Amniotic epithelial cell (primary cell): ENCODE results near the gene NPL.

Source experiments
- DNase-seq: peaks from one replicate; pipeline ENCODE4 v3.0.0-alpha.2; 2010; ENCODE audit warnings: low read depth

Gene NPL

GRCh38 chr1:182816863-182817262 is 27.3 kb downstream of the NPL start:
- DNase-seq: no peak

GRCh38 chr1:182817802-182818201 is 28.2 kb downstream of the NPL start:
- DNase-seq: no peak

- no peak for DNase-seq
Observed at GRCh38 chr1:182823220-182823619, 33.6 kb downstream of the NPL start.

GRCh38 chr1:182826892-182827291 is 37.3 kb downstream of the NPL start:
- no peak for DNase-seq

- no peak for DNase-seq
Observed at GRCh38 chr1:182829285-182829932, 39.8 kb downstream of the NPL start.

GRCh38 chr1:182833271-182833670 is 43.7 kb downstream of the NPL start:
- DNase-seq: peak; percentile 27

- no peak for DNase-seq
Observed at GRCh38 chr1:182834326-182834725, 44.8 kb downstream of the NPL start.

- DNase-seq: no peak
Observed at GRCh38 chr1:182835806-182836205, 46.2 kb downstream of the NPL start.

- DNase-seq: peak; percentile 81
Observed at GRCh38 chr1:182839209-182840066, 49.9 kb downstream of the NPL start, which contains the start of gene DHX9. Gene DHX9, plus strand, starts transcription at chr1:182839347. Its CDS starts 3,220 bp downstream, at chr1:182842567.

- peak; percentile 54 for DNase-seq
Observed at GRCh38 chr1:182841368-182841988, 51.9 kb downstream of the NPL start.

GRCh38 chr1:182842265-182842664 is 52.7 kb downstream of the NPL start:
- DNase-seq: no peak

- no peak for DNase-seq
Observed at GRCh38 chr1:182845379-182845778, 55.8 kb downstream of the NPL start.

- DNase-seq: no peak
Observed at GRCh38 chr1:182845894-182846293, 56.3 kb downstream of the NPL start.

- DNase-seq: no peak
Observed at GRCh38 chr1:182847105-182847504, 57.5 kb downstream of the NPL start.

GRCh38 chr1:182848736-182849135 is 59.2 kb downstream of the NPL start:
- DNase-seq: no peak

- no peak for DNase-seq
Observed at GRCh38 chr1:182850319-182850718, 60.7 kb downstream of the NPL start.

- no peak for DNase-seq
Observed at GRCh38 chr1:182851825-182852224, 62.3 kb downstream of the NPL start.

GRCh38 chr1:182855911-182856310 is 66.3 kb downstream of the NPL start:
- DNase-seq: no peak

GRCh38 chr1:182857212-182857611 is 67.6 kb downstream of the NPL start:
- no peak for DNase-seq

GRCh38 chr1:182860658-182861057 is 71.1 kb downstream of the NPL start:
- no peak for DNase-seq

- DNase-seq: peak; percentile 75
Observed at GRCh38 chr1:182861994-182862393, 72.4 kb downstream of the NPL start.

GRCh38 chr1:182862827-182863226 is 73.3 kb downstream of the NPL start:
- no peak for DNase-seq

GRCh38 chr1:182863940-182864339 is 74.4 kb downstream of the NPL start:
- no peak for DNase-seq
